ENCODE measurements around the gene KRTAP4-16. TPM values are rescaled to one million over a fixed set of nuclear protein-coding genes. Genes with fewer than 3 reads are reported as not detected.

KRTAP4-16 gene
- total and polyA plus RNA-seq, 2 of the 8 experiments (the other 6 are each of a cell fraction or from before 2014, with no cell fraction given), result not detected

- H3K4ac ChIP-seq (replicated peaks; ENCODE audit: insufficient read length, low read depth, low read length), result no peak overlapping the region
- no peaks in the 10 kb centered on the region for H3K79me2 ChIP-seq (ENCODE audit: control insufficient read depth in 1 of 2, insufficient read depth in 2 of 2, low read length in 2 of 2)
- H3K4me2 ChIP-seq (ENCODE audit: insufficient read depth in 1 of 2, low read depth in 2 of 2, low read length in 2 of 2), result no peak overlapping the region
- 0 out of 4 replicates have a peak, but pooled peaks cover 0 to 5% of the 10 kb centered on the region in 2 experiments for H3K9me3 ChIP-seq (ENCODE audit: insufficient read depth in 2 of 2, low read depth in 1 of 2, low read length in 1 of 2)
- H4K20me1 ChIP-seq (replicated peaks in 1 of 2; ENCODE audit: control insufficient read depth in 1 of 2, insufficient read depth in 2 of 2, low read length in 2 of 2), result no peaks in the 10 kb centered on the region
- H4K5ac ChIP-seq (ENCODE audit: insufficient read length, low read depth, low read length), result no peak overlapping the region
- H2BK15ac ChIP-seq (ENCODE audit: low read length), result no peak overlapping the region
- no peaks in the 10 kb centered on the region for H3K36me3 ChIP-seq (ENCODE audit: control insufficient read depth in 2 of 4, insufficient read depth in 4 of 4, low read length in 3 of 4)
- no peak overlapping the region for H4K91ac ChIP-seq (replicated peaks; ENCODE audit: insufficient read length, low read length)
- H4K8ac ChIP-seq (ENCODE audit: extremely low read depth, insufficient read depth, low read length), result no peak overlapping the region
- no peaks in the 10 kb centered on the region for H3K79me1 ChIP-seq (ENCODE audit: low read depth, low read length)
- no peak overlapping the region for H3K56ac ChIP-seq (replicated peaks; ENCODE audit: insufficient read length, low read depth, low read length)
- CTCF ChIA-PET (ENCODE audit: partially characterized antibody), result no interaction called here
- H3K4me1 ChIP-seq (replicated peaks in 1 of 4; ENCODE audit: control insufficient read depth in 3 of 4, insufficient read depth in 4 of 4, low read length in 3 of 4), result no peaks in the 10 kb centered on the region
- POLR2A ChIA-PET (ENCODE audit: partially characterized antibody), result no interaction called here
- H2BK5ac ChIP-seq (ENCODE audit: low read depth, low read length), result no peak overlapping the region
- no peak overlapping the region for H2AFZ ChIP-seq (ENCODE audit: low read length)
- H2BK20ac ChIP-seq (ENCODE audit: low read length), result no peak overlapping the region
- H3K18ac ChIP-seq (ENCODE audit: extremely low read depth, low read length), result no peak overlapping the region
- no peak for FAIRE-seq
- no peak overlapping the region for H3K14ac ChIP-seq (ENCODE audit: insufficient read length)
- H3K23me2 ChIP-seq (ENCODE audit: low read depth, low read length), result no peaks in the 10 kb centered on the region; the same call in 1 of the 2 replicates
- DNase-seq (ENCODE audit: low read depth in 1 of 2, low spot score in 2 of 2), result no peak
- no peak overlapping the region for H3K9ac ChIP-seq (replicated peaks in 1 of 4; ENCODE audit: extremely low read depth in 1 of 4, low read depth in 3 of 4, low read length in 3 of 4)
- no peaks in the 10 kb centered on the region for H3K27me3 ChIP-seq (replicated peaks in 1 of 4; ENCODE audit: control insufficient read depth in 3 of 4, extremely low read depth in 1 of 4, insufficient read depth in 3 of 4, low read length in 3 of 4)
- H3K27ac ChIP-seq (ENCODE audit: low read depth, low read length), result no peak overlapping the region
- H2BK12ac ChIP-seq (ENCODE audit: low read depth, low read length), result no peak overlapping the region
- no peak overlapping the region for H3K4me3 ChIP-seq (ENCODE audit: extremely low read depth in 1 of 4, insufficient read depth in 2 of 4, low read depth in 3 of 4, low read length in 4 of 4)
- 83% methylated on average over 2 of the region's 2 CpGs; no CpG with 5 or more reads in 1 of the 2 experiments for WGBS, 2 experiments (ENCODE audit: extremely low coverage in 1 of 2, insufficient coverage in 1 of 2, insufficient read length in 1 of 2, insufficient replicate concordance in 2 of 2, low coverage in 1 of 2, low lambda C conversion rate in 2 of 2, missing lambda C conversion rate in 1 of 2)
- H2AK5ac ChIP-seq (ENCODE audit: low read depth, low read length), result no peak overlapping the region
- no peak overlapping the region for H2BK120ac ChIP-seq (replicated peaks; ENCODE audit: low read depth, low read length)
- no peak overlapping the region for H3K23ac ChIP-seq (ENCODE audit: insufficient read length)
- TF ChIP-seq EZH2 (IDR thresholded peaks at IDR 0.05; ENCODE audit: low read depth, low read length, severe bottlenecking) (no peak), TAF1 (IDR thresholded peaks at IDR 0.05; ENCODE audit: low read depth, low read length) (no peak), ATF3 (IDR thresholded peaks at IDR 0.05; ENCODE audit: insufficient read depth, low read depth, low read length) (no peak), CHD1 (IDR thresholded peaks at IDR 0.05; ENCODE audit: low read depth, low read length) (no peak), TEAD4 (IDR thresholded peaks at IDR 0.05; ENCODE audit: low read depth, low read length) (no peak), SAP30 (IDR thresholded peaks at IDR 0.05; ENCODE audit: insufficient read depth, insufficient replicate concordance, low read length) (no peak), CEBPB (IDR thresholded peaks at IDR 0.05; ENCODE audit: low read depth, low read length) (no peak), RFX5 (IDR thresholded peaks at IDR 0.05; ENCODE audit: borderline replicate concordance, low read depth, low read length) (no peak), RNF2 (IDR thresholded peaks at IDR 0.05; ENCODE audit: borderline replicate concordance, low read depth, low read length, missing control alignments, poor library complexity, severe bottlenecking) (no peak), ASH2L (IDR thresholded peaks at IDR 0.05; ENCODE audit: low read length) (no peak), CBX5 (IDR thresholded peaks at IDR 0.05; ENCODE audit: low read depth, low read length) (no peak)
- TF ChIP-seq, protein P1, sequence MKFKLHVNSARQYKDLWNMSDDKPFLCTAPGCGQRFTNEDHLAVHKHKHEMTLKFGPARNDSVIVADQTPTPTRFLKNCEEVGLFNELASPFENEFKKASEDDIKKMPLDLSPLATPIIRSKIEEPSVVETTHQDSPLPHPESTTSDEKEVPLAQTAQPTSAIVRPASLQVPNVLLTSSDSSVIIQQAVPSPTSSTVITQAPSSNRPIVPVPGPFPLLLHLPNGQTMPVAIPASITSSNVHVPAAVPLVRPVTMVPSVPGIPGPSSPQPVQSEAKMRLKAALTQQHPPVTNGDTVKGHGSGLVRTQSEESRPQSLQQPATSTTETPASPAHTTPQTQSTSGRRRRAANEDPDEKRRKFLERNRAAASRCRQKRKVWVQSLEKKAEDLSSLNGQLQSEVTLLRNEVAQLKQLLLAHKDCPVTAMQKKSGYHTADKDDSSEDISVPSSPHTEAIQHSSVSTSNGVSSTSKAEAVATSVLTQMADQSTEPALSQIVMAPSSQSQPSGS (IDR thresholded peaks at IDR 0.05; ENCODE audit: low read length), result no peak
These were observed 23.1 kb upstream of the KRTAP4-16 start for GRCh38 chr17:41125064-41125463.
